H1 (cell line): ENCODE measurements around the gene RIN3. TPM values are rescaled to one million over a fixed set of nuclear protein-coding genes. Genes with fewer than 3 reads are reported as not detected.

Experiments used
- CTCF ChIA-PET: fragments of 300-600 bp; sonication (Branson Sonifier 250); formaldehyde crosslinking; loops from one replicate; lab custom pipeline; 2021; ENCODE audit not compliant: partially characterized antibody; lab: Charles Lee
- POLR2A ChIA-PET: fragments of 300-600 bp; sonication (Branson Sonifier 250); formaldehyde crosslinking; loops from one replicate; lab custom pipeline; 2021; ENCODE audit warnings: inconsistent platforms; ENCODE audit not compliant: partially characterized antibody; lab: Charles Lee
- DNase-seq, 2 experiments: peaks; one replicate each; pipeline versions ENCODE4 v3.0.0 to v3.0.0-alpha.2; 2010 to 2022; ENCODE audit warnings: low spot score in 2 of 2, low read depth in 1 of 2, mixed read lengths in 1 of 2
- FAIRE-seq: peaks from 2 replicates; lab custom pipeline; 2011; peaks lifted over from hg19 to GRCh38; lab: Jason Lieb, UNC
- H2AFZ ChIP-seq: 2 replicates; pipeline ENCODE4 v1.8.1; 2012; ENCODE audit warnings: low read length, inconsistent platforms
- H2AK5ac ChIP-seq: 2 replicates; pipeline ENCODE4 v1.6.1; 2013; ENCODE audit warnings: low read depth, low read length
- H2BK120ac ChIP-seq: replicated peaks from 2 replicates; pipeline ENCODE3; 2013; ENCODE audit warnings: low read depth, low read length, inconsistent platforms
- H2BK12ac ChIP-seq: 2 replicates; pipeline ENCODE4 v1.6.1; 2013; ENCODE audit warnings: low read depth, low read length
- H2BK15ac ChIP-seq: 2 replicates; pipeline ENCODE4 v1.6.1; 2013; ENCODE audit warnings: low read length
- H2BK20ac ChIP-seq: 2 replicates; pipeline ENCODE4 v1.6.1; 2013; ENCODE audit warnings: low read length
- H2BK5ac ChIP-seq: 2 replicates; pipeline ENCODE4 v1.6.1; 2013; ENCODE audit warnings: low read depth, low read length
- H3K14ac ChIP-seq: 2 replicates; pipeline ENCODE4 v1.6.1; 2013; ENCODE audit warnings: inconsistent platforms; ENCODE audit not compliant: insufficient read length
- H3K18ac ChIP-seq: 2 replicates; pipeline ENCODE4 v1.6.1; 2013; ENCODE audit warnings: low read length; ENCODE audit errors: extremely low read depth
- H3K23ac ChIP-seq: 2 replicates; pipeline ENCODE4 v1.6.1; 2013; ENCODE audit warnings: inconsistent platforms; ENCODE audit not compliant: insufficient read length
- H3K23me2 ChIP-seq: 2 replicates; pipeline ENCODE4 v1.6.1; 2013; ENCODE audit warnings: low read depth, low read length
- H3K27ac ChIP-seq: 2 replicates; pipeline ENCODE4 v1.6.1; 2011; ENCODE audit warnings: low read depth, low read length, inconsistent platforms
- H3K27me3 ChIP-seq, 4 experiments: replicated peaks in 1 of 4; 1 replicate in 1 of 4; 2 replicates in 3 of 4; pipeline versions ENCODE4 v1.6.1 to v1.8.1; 2011 to 2013; ENCODE audit warnings: low read length in 3 of 4, mild to moderate bottlenecking in 3 of 4, inconsistent platforms in 2 of 4, mixed read lengths in 2 of 4, moderate library complexity in 1 of 4; ENCODE audit not compliant: control insufficient read depth in 3 of 4, insufficient read depth in 3 of 4; ENCODE audit errors: extremely low read depth in 1 of 4
- H3K36me3 ChIP-seq, 4 experiments: 2 replicates each; pipeline versions ENCODE4 v1.6.1 to v1.8.1; 2011 to 2013; ENCODE audit warnings: mild to moderate bottlenecking in 4 of 4, low read length in 3 of 4, moderate library complexity in 2 of 4, control low read depth in 1 of 4, inconsistent platforms in 1 of 4; ENCODE audit not compliant: insufficient read depth in 4 of 4, control insufficient read depth in 2 of 4
- H3K4ac ChIP-seq: replicated peaks from 2 replicates; pipeline ENCODE3; 2013; ENCODE audit warnings: low read length, low read depth, mixed read lengths, inconsistent platforms; ENCODE audit not compliant: insufficient read length
- H3K4me1 ChIP-seq, 4 experiments: replicated peaks in 1 of 4; 1 replicate in 1 of 4; 2 replicates in 3 of 4; pipeline versions ENCODE4 v1.6.1 to v1.8.1; 2011 to 2013; ENCODE audit warnings: low read length in 3 of 4, inconsistent platforms in 2 of 4, mixed read lengths in 1 of 4; ENCODE audit not compliant: insufficient read depth in 4 of 4, control insufficient read depth in 3 of 4
- H3K4me2 ChIP-seq, 2 experiments: 2 replicates each; pipeline versions ENCODE4 v1.6.1 to v1.8.1; 2011 to 2013; ENCODE audit warnings: low read depth in 2 of 2, low read length in 2 of 2, control low read depth in 1 of 2, inconsistent platforms in 1 of 2, mild to moderate bottlenecking in 1 of 2; ENCODE audit not compliant: insufficient read depth in 1 of 2
- H3K4me3 ChIP-seq, 4 experiments: fragments of 200-600, 300-600 bp in 1 of 4; sonication (generic), shearing (Covaris generic), sonication (Bioruptor Twin) in 1 of 4; 2 replicates each; pipeline versions ENCODE4 v1.5.1 to v1.8.1; 2011 to 2016; ENCODE audit warnings: low read length in 4 of 4, low read depth in 3 of 4, control low read depth in 2 of 4, inconsistent platforms in 2 of 4, mild to moderate bottlenecking in 2 of 4, mixed read lengths in 1 of 4, moderate library complexity in 1 of 4; ENCODE audit not compliant: insufficient read depth in 2 of 4; ENCODE audit errors: extremely low read depth in 1 of 4
- H3K56ac ChIP-seq: replicated peaks from 2 replicates; pipeline ENCODE3; 2013; ENCODE audit warnings: low read depth, mild to moderate bottlenecking, mixed read lengths, low read length, inconsistent platforms; ENCODE audit not compliant: insufficient read length
- H3K79me1 ChIP-seq: 2 replicates; pipeline ENCODE4 v1.6.1; 2013; ENCODE audit warnings: low read depth, low read length, control low read depth
- H3K79me2 ChIP-seq, 2 experiments: 2 replicates each; pipeline versions ENCODE4 v1.6.1 to v1.8.1; 2012 to 2013; ENCODE audit warnings: low read length in 2 of 2, mild to moderate bottlenecking in 2 of 2, inconsistent platforms in 1 of 2; ENCODE audit not compliant: insufficient read depth in 2 of 2, control insufficient read depth in 1 of 2
- H3K9ac ChIP-seq, 4 experiments: replicated peaks in 1 of 4; 1 replicate in 1 of 4; 2 replicates in 3 of 4; pipeline versions ENCODE4 v1.6.1 to v1.8.1; 2011 to 2013; ENCODE audit warnings: low read depth in 3 of 4, low read length in 3 of 4, control low read depth in 2 of 4, mild to moderate bottlenecking in 2 of 4, moderate library complexity in 2 of 4, inconsistent platforms in 1 of 4; ENCODE audit errors: extremely low read depth in 1 of 4
- H3K9me3 ChIP-seq, 2 experiments: 2 replicates each; pipeline versions ENCODE4 v1.6.1 to v1.8.1; 2012 to 2013; ENCODE audit warnings: mild to moderate bottlenecking in 2 of 2, moderate library complexity in 2 of 2, control low read depth in 1 of 2, inconsistent platforms in 1 of 2, low read depth in 1 of 2, low read length in 1 of 2, mixed read lengths in 1 of 2; ENCODE audit not compliant: insufficient read depth in 2 of 2
- H4K20me1 ChIP-seq, 2 experiments: replicated peaks in 1 of 2; 2 replicates each; pipeline versions ENCODE3 to v1.8.1; 2011 to 2013; ENCODE audit warnings: inconsistent platforms in 2 of 2, low read length in 2 of 2, mild to moderate bottlenecking in 1 of 2; ENCODE audit not compliant: insufficient read depth in 2 of 2, control insufficient read depth in 1 of 2
- H4K5ac ChIP-seq: 2 replicates; pipeline ENCODE4 v1.6.1; 2013; ENCODE audit warnings: low read length, low read depth, mixed read lengths, inconsistent platforms; ENCODE audit not compliant: insufficient read length
- H4K8ac ChIP-seq: 2 replicates; pipeline ENCODE4 v1.8.0; 2013; ENCODE audit warnings: mild to moderate bottlenecking, moderate library complexity, low read length, inconsistent platforms; ENCODE audit not compliant: insufficient read depth; ENCODE audit errors: extremely low read depth
- H4K91ac ChIP-seq: replicated peaks from 2 replicates; pipeline ENCODE3; 2013; ENCODE audit warnings: low read length, mixed read lengths, inconsistent platforms; ENCODE audit not compliant: insufficient read length
- HDAC2 ChIP-seq, 2 experiments: fragments of 300-600 bp in 1 of 2; sonication (generic) in 1 of 2; IDR thresholded peaks; 2 replicates each; pipeline ENCODE4 v1.6.1; 2011 to 2012; ENCODE audit warnings: low read depth in 2 of 2, low read length in 2 of 2, mild to moderate bottlenecking in 2 of 2, moderate library complexity in 2 of 2, borderline replicate concordance in 1 of 2, inconsistent platforms in 1 of 2
- JUND ChIP-seq: IDR thresholded peaks from 2 replicates; pipeline ENCODE4 v1.6.1; 2011; ENCODE audit warnings: mild to moderate bottlenecking, improper control_type of control experiment, low read length
- MAFK ChIP-seq: IDR thresholded peaks from 2 replicates; pipeline ENCODE4 v1.6.1; 2012; ENCODE audit warnings: low read depth, mild to moderate bottlenecking, improper control_type of control experiment, low read length
- NANOG ChIP-seq: IDR thresholded peaks from 2 replicates; pipeline ENCODE4 v1.6.1; 2011; ENCODE audit warnings: low read length, low read depth, mild to moderate bottlenecking, inconsistent platforms; ENCODE audit not compliant: insufficient read depth, poor library complexity, severe bottlenecking
- RFX5 ChIP-seq: IDR thresholded peaks from 2 replicates; pipeline ENCODE4 v1.6.1; 2011; ENCODE audit warnings: low read depth, low read length, improper control_type of control experiment, borderline replicate concordance
- SAP30 ChIP-seq: fragments of 300-600 bp; sonication (generic); IDR thresholded peaks from 2 replicates; pipeline ENCODE4 v1.7.1; 2012; ENCODE audit warnings: low read length, moderate library complexity, mild to moderate bottlenecking, inconsistent platforms; ENCODE audit not compliant: insufficient read depth, insufficient replicate concordance
- TEAD4 ChIP-seq: IDR thresholded peaks from 2 replicates; pipeline ENCODE4 v1.6.1; 2012; ENCODE audit warnings: low read depth, low read length, inconsistent platforms, mixed read lengths
- WGBS, 2 experiments: shearing (Covaris generic) in 1 of 2; methylation state at CpG; one replicate each; pipeline versions ENCODE4 v1.1.6 to v1.1.7; 2013 to 2015; ENCODE audit warnings: low lambda C conversion rate in 2 of 2, mixed read lengths in 2 of 2, inconsistent platforms in 1 of 2, low coverage in 1 of 2, missing lambda C conversion rate in 1 of 2; ENCODE audit not compliant: insufficient replicate concordance in 2 of 2, insufficient coverage in 1 of 2, insufficient read length in 1 of 2; ENCODE audit errors: extremely low coverage in 1 of 2, missing lambda C conversion rate in 1 of 2; 5-methylcytosine and 5-hydroxymethylcytosine counted together
- polyA plus RNA-seq, 7 experiments: library from polyadenylated mRNA; depleted of rRNA in 3 of 7; stranded (reverse) in 5 of 7; unstranded in 2 of 7; fragments of >200 nt in 5 of 7; fragments of 200-250 nt in 2 of 7; gene quantifications; 1 replicate in 5 of 7; 2 replicates in 1 of 7; 4 replicates in 1 of 7; pipeline versions ENCODE4 v1.2.1 to v1.2.3, GENCODE V29; 2011 to 2013; ENCODE audit warnings: missing spikeins in 2 of 7, mixed read lengths in 2 of 7
- total RNA-seq: library from RNA; stranded (reverse); fragmentation: NEBNext Ultra II Directional; extraction: Animal tissue kit (Norgen Biotek cat#: 25700); gene quantifications from 2 replicates; pipeline ENCODE4 v1.2.1, GENCODE V29; 2021

Gene RIN3
- total and polyA plus RNA-seq, 2 of the 8 experiments (the other 6 are each of a cell fraction or from before 2014, with no cell fraction given): 0.59 to 1.5 TPM

DNA sequence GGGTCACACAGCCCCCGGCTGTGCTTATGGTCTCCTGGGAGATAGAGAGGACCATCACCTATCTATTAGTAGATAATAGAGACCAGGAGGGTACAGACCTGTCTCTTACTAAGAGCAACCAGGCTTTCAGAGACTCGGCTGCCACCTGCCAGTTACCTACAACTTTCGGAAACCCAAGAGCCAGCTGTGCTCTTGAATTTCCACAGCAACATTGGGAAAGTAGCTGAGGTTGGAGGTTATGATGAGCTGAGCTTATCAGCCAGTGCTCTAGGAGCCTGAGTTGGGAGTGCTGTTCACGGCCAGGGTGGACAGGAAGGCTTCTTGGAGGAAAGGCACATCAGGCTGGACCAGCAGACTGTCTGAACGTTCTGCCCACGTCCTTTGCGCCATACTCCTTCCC, 67.6 kb downstream of the RIN3 start:
- no peak overlapping the region for H2BK120ac ChIP-seq
- H4K20me1 ChIP-seq: no peaks in the 10 kb centered on the region
- H2BK15ac ChIP-seq: no peak overlapping the region
- POLR2A ChIA-PET: no interaction called here
- H3K23ac ChIP-seq: no peak overlapping the region
- H4K8ac ChIP-seq: no peak overlapping the region; the same call in 1 of the 2 replicates
- no peaks in the 10 kb centered on the region for H3K27me3 ChIP-seq
- H2BK5ac ChIP-seq: no peak overlapping the region
- H3K9me3 ChIP-seq: peaks cover 2 to 4% of the 10 kb centered on the region in 2 experiments; a peak in 2 of 4 replicates
- H2BK12ac ChIP-seq: no peak overlapping the region
- H3K79me1 ChIP-seq: 0 out of 2 replicates have a peak, but pooled peaks cover 2% of the 10 kb centered on the region
- no peaks in the 10 kb centered on the region for H3K23me2 ChIP-seq
- H4K5ac ChIP-seq: no peak overlapping the region
- H2AFZ ChIP-seq: no peak overlapping the region
- no peak for TF ChIP-seq JUND
- no peak for TF ChIP-seq RFX5
- TF ChIP-seq TEAD4: no peak
- no peak for TF ChIP-seq MAFK
- no peak for TF ChIP-seq SAP30
- TF ChIP-seq NANOG: no peak
- TF ChIP-seq HDAC2 (IDR thresholded peaks at IDR 0.05; ENCODE audit: borderline replicate concordance in 1 of 2, low read depth in 2 of 2, low read length in 2 of 2): no peak
- FAIRE-seq: no peak
- no peak overlapping the region for H3K4me2 ChIP-seq
- CTCF ChIA-PET: interaction anchor here (0.6 kb wide), 1 partner anchor 65 kb away, joined by 3 read pairs; no protein-coding TSS in a partner anchor
- H3K27ac ChIP-seq: no peak overlapping the region
- no peak overlapping the region for H2BK20ac ChIP-seq
- no peaks in the 10 kb centered on the region for H3K79me2 ChIP-seq
- no peak overlapping the region for H3K18ac ChIP-seq
- WGBS, 2 experiments: 88% methylated on average over 7 of the region's 7 CpGs; no CpG with 5 or more reads in 1 of the 2 experiments
- H3K14ac ChIP-seq: no peak overlapping the region
- no peaks in the 10 kb centered on the region for H3K36me3 ChIP-seq
- no peak for DNase-seq
- H3K56ac ChIP-seq: no peak overlapping the region
- no peak overlapping the region for H2AK5ac ChIP-seq
- no peak overlapping the region for H3K4me3 ChIP-seq
- no peak overlapping the region for H3K4ac ChIP-seq
- no peak overlapping the region for H4K91ac ChIP-seq
- no peak overlapping the region for H3K9ac ChIP-seq
- H3K4me1 ChIP-seq: no peaks in the 10 kb centered on the region; a peak in 1 of 7 replicates
